Prostate gland (tissue), 2 donors: Measurements from ENCODE around the gene PIGU. TPM values are rescaled to one million over a fixed set of nuclear protein-coding genes. Genes with fewer than 3 reads are reported as not detected.
"Not testable (repeated sequence)": the region's sequence is repeated elsewhere in the genome, so short reads cannot be mapped to it uniquely, and the experiment has no call there.

Experiments
- DNase-seq: peaks from one replicate; pipeline ENCODE4 v3.0.0-alpha.2; 2019; ENCODE audit warnings: low spot score
- H3K27ac ChIP-seq, 2 donors: fragments of 200-600 bp; sonication (generic); 2 replicates each; pipeline ENCODE4 v1.5.1; 2017 to 2019
- H3K27me3 ChIP-seq: fragments of 200-600 bp; sonication (generic); replicated peaks from 2 replicates; pipeline ENCODE4 v1.5.1; 2019; ENCODE audit not compliant: insufficient read depth
- H3K36me3 ChIP-seq, 2 donors: fragments of 200-600 bp; sonication (generic); 1 replicate in 1 of 2; 2 replicates in 1 of 2; pipeline versions ENCODE4 v1.5.1 to v1.8.1; 2017 to 2019
- H3K4me1 ChIP-seq: fragments of 200-600 bp; sonication (generic); replicated peaks from 2 replicates; pipeline ENCODE4 v1.5.1; 2019
- H3K4me3 ChIP-seq, 2 donors: fragments of 200-600 bp; sonication (generic); 2 replicates each; pipeline ENCODE4 v1.5.1; 2017 to 2019
- H3K9me3 ChIP-seq: fragments of 200-600 bp; sonication (generic); 2 replicates; pipeline ENCODE4 v1.5.1; 2017
- POLR2A ChIP-seq: fragments of 450-650 bp; IDR thresholded peaks from one replicate; pipeline ENCODE4 v1.6.1; 2016; ENCODE audit warnings: antibody characterized with exemption, mild to moderate bottlenecking
- POLR2AphosphoS5 ChIP-seq: sonication (generic); formaldehyde crosslinking; IDR thresholded peaks from one replicate; pipeline ENCODE4 v1.6.1; 2017; ENCODE audit warnings: antibody characterized with exemption
- WGBS: methylation state at CpG from one replicate; pipeline ENCODE4 v1.1.5; 2018; 5-methylcytosine and 5-hydroxymethylcytosine counted together
- intact Hi-C: fragments of 100-400 bp; cut with DNase I; formaldehyde crosslinking; loops from one replicate; pipeline ENCODE4 v1.14.2; 2022
- total RNA-seq, 2 donors: library from RNA; depleted of rRNA; stranded (reverse); fragments of >200 nt; gene quantifications; one replicate each; pipeline ENCODE4 v1.1.0, GENCODE V29; 2016
- TF ChIP-seq, protein P1 (sequence below), 4 experiments: fragments of 200-600 bp in 2 of 4; fragments of 450-650 bp in 2 of 4; sonication (generic) in 2 of 4; IDR thresholded peaks; 1 replicate in 3 of 4; 2 replicates in 1 of 4; pipeline ENCODE4 v1.5.1; 2016 to 2019; ENCODE audit warnings: antibody characterized with exemption in 4 of 4, mild to moderate bottlenecking in 2 of 4, moderate library complexity in 2 of 4

Gene PIGU
- total RNA-seq, 2 donors from 2014 or later = 18.2 to 26.4 TPM

DNA sequence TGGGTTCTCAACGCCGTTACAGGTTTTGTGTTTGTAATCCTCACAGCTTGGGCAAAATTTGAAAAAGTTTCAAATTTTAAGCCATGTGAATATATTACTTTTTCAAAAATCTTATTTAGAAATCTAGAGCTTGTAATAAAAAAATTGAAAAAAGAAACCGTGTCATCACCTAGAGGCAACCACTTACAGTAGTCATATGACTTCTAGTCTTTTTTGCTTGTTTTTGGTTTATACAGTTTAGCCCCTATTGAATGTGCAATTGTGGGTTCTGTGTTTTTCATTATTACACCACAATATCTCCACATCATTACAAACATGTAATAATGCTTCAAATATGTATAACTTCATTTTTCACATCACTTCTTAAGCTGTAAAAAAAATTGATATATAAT is 159.8 kb downstream of the PIGU start:
- peak overlapping the region; percentile 74 to 82 for H3K4me3 ChIP-seq
- H3K27me3 ChIP-seq = no peaks in the 10 kb centered on the region
- no peak for DNase-seq
- TF ChIP-seq POLR2AphosphoS5 = no peak
- no peak for TF ChIP-seq POLR2A
- TF ChIP-seq, protein P1, sequence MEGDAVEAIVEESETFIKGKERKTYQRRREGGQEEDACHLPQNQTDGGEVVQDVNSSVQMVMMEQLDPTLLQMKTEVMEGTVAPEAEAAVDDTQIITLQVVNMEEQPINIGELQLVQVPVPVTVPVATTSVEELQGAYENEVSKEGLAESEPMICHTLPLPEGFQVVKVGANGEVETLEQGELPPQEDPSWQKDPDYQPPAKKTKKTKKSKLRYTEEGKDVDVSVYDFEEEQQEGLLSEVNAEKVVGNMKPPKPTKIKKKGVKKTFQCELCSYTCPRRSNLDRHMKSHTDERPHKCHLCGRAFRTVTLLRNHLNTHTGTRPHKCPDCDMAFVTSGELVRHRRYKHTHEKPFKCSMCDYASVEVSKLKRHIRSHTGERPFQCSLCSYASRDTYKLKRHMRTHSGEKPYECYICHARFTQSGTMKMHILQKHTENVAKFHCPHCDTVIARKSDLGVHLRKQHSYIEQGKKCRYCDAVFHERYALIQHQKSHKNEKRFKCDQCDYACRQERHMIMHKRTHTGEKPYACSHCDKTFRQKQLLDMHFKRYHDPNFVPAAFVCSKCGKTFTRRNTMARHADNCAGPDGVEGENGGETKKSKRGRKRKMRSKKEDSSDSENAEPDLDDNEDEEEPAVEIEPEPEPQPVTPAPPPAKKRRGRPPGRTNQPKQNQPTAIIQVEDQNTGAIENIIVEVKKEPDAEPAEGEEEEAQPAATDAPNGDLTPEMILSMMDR (IDR thresholded peaks at IDR 0.05) = no peak
- intact Hi-C loops = no loop called here
- H3K4me1 ChIP-seq = no peaks in the 10 kb centered on the region
- peak overlapping the region; percentile 97 for H3K27ac ChIP-seq
- no peaks in the 10 kb centered on the region for H3K9me3 ChIP-seq
- WGBS = 0% methylated on average over 3 of the region's 3 CpGs
- no peaks in the 10 kb centered on the region for H3K36me3 ChIP-seq

- under 1% methylated on average over 47 of the region's 59 CpGs for WGBS
- intact Hi-C loops = no loop called here
- H3K4me1 ChIP-seq = no peaks in the 10 kb centered on the region
Measured at GRCh38 chr20:34516247-34517113, 160.4 kb downstream of the PIGU start, which contains the start of gene DYNLRB1. TSS of gene DYNLRB1 (plus strand) at chr20:34516422. CDS start at chr20:34516459, 37 bp downstream.

DNA sequence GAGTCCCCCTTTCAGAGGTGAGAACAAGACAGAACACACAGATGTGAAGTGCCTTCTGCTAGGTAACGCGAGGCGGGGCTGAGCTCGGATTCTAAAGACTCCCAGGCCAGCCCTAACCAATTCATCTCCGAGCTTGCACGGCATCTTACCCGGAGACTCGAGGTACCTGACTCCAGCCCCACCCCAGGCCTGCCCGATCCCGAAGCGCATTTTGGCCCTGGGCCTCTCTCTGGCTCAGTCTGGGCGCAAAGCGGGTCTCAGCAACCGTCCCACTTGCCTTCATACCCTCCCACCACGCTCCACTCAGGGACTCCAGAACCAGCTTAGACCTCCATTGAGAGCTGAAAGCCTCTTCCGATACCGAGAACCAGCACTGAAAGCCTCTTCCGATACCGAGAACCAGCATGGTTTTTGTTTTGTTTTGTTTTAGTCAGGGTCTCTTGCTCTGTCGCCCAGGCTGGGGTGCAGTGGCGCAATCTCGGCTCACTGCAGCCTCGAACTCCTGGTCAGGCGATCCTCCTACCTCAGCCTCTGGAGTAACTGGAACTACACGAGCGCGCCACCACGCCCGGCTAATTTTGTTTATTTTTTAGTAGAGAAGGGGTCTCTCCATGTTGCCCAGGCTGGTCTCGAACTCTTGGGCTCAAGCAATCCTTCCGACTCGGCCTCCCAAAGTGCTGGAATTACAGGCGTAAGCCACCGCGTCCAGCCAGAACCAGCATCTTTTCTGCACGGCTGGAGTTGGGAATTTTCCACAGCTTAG is 161.2 kb downstream of the PIGU start:
- peak overlapping the region; percentile 97 for H3K27ac ChIP-seq
- under 1% methylated on average over 36 of the region's 36 CpGs for WGBS
- peak; percentile 73 for DNase-seq
- intact Hi-C loops = no loop called here
- TF ChIP-seq, protein P1 (IDR thresholded peaks at IDR 0.05) = no peak
- TF ChIP-seq POLR2A (no peak), POLR2AphosphoS5 (peak; percentile 52)
- peak overlapping the region; percentile 74 to 82 for H3K4me3 ChIP-seq
- no peaks in the 10 kb centered on the region for H3K36me3 ChIP-seq
- no peaks in the 10 kb centered on the region for H3K4me1 ChIP-seq
- no peaks in the 10 kb centered on the region for H3K9me3 ChIP-seq
- no peaks in the 10 kb centered on the region for H3K27me3 ChIP-seq

More at GRCh38 chr20:34516247-34517113, 160.4 kb downstream of the PIGU start, which contains the start of gene DYNLRB1:
- Histone ChIP-seq H3K27me3 (no peaks in the 10 kb centered on the region), H3K4me3 (peak within 1 kb of the TSS; percentile 74 to 82), H3K36me3 (no peaks in the 10 kb centered on the region), H3K9me3 (no peaks in the 10 kb centered on the region), H3K27ac (peak within 1 kb of the TSS; percentile 97)
- DNase-seq = peak; percentile 97
- TF ChIP-seq, protein P1 (IDR thresholded peaks at IDR 0.05) = peak in 1 of 4 experiments; percentile 23
- TF ChIP-seq POLR2AphosphoS5 = peak; percentile 96
- TF ChIP-seq POLR2A = peak; percentile 89

GRCh38 chr20:34514897-34515483 is 161.9 kb downstream of the PIGU start:
- Histone ChIP-seq H3K27me3 (no peaks in the 10 kb centered on the region), H3K9me3 (no peaks in the 10 kb centered on the region), H3K36me3 (no peaks in the 10 kb centered on the region), H3K4me3 (peak overlapping the region; percentile 74 to 82), H3K4me1 (no peaks in the 10 kb centered on the region), H3K27ac (peak overlapping the region; percentile 97)
- WGBS = 16% methylated on average over 19 of the region's 19 CpGs
- TF ChIP-seq POLR2AphosphoS5 (no peak), POLR2A (no peak)
- TF ChIP-seq, protein P1 (IDR thresholded peaks at IDR 0.05) = no peak
- no peak for DNase-seq
- intact Hi-C loops = no loop called here

DNA sequence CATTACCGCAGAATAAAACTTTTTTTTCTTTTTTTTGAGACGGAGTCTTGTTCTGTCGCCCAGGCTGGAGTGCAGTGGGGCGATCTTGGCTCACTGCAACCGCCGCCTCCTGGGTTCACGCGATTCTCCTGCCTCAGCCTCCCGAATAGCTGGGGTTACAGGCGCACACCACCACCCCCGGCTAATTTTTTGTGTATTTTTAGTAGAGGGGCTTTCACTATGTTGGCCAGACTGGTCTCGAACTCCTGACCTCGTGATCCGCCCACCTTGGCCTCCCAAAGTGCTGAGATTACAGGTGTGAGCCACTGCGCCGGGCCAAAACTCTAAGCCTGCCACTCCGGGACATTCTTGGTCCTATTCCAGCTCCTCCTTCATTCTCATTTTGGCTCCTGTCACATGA is 162.9 kb downstream of the PIGU start:
- DNase-seq, H3K4me1 ChIP-seq, H3K36me3 ChIP-seq, H3K9me3 ChIP-seq, H3K4me3 ChIP-seq, intact Hi-C loops, H3K27me3 ChIP-seq: not testable (repeated sequence)
- 92% methylated on average over 17 of the region's 17 CpGs for WGBS
- peak overlapping the region in 1 of 2 donors; percentile 97 for H3K27ac ChIP-seq
